Hematopoietic multipotent progenitor cell treated with erythropoietin and hydrocortisone succinate and interleukin-3 and kit ligand, for 4 days (in vitro differentiated cells): ENCODE measurements around the gene ADAMTS2.

Source experiments
- DNase-seq: peaks from one replicate; pipeline ENCODE4 v3.0.0-alpha.2; 2015

The ADAMTS2 gene

GRCh38 chr5:179211068-179211467 lies 134.2 kb downstream of the ADAMTS2 start:
- no peak for DNase-seq

- no peak for DNase-seq
These were observed 134.8 kb downstream of the ADAMTS2 start for GRCh38 chr5:179210478-179210877.

- no peak for DNase-seq
These were observed 135.7 kb downstream of the ADAMTS2 start for GRCh38 chr5:179209359-179210150.

GRCh38 chr5:179208706-179209358 lies 136.4 kb downstream of the ADAMTS2 start:
- DNase-seq: no peak

GRCh38 chr5:179207920-179208705 lies 137.1 kb downstream of the ADAMTS2 start:
- DNase-seq: no peak

GRCh38 chr5:179207470-179207869 lies 137.8 kb downstream of the ADAMTS2 start:
- no peak for DNase-seq

GRCh38 chr5:179206366-179206765 lies 138.9 kb downstream of the ADAMTS2 start:
- DNase-seq: no peak

GRCh38 chr5:179205277-179205676 lies 140.0 kb downstream of the ADAMTS2 start:
- no peak for DNase-seq

GRCh38 chr5:179204572-179204971 lies 140.7 kb downstream of the ADAMTS2 start:
- DNase-seq: no peak

GRCh38 chr5:179203248-179203647 lies 142.0 kb downstream of the ADAMTS2 start:
- DNase-seq: no peak

GRCh38 chr5:179201986-179202385 lies 143.3 kb downstream of the ADAMTS2 start:
- no peak for DNase-seq

GRCh38 chr5:179199246-179199645 lies 146.0 kb downstream of the ADAMTS2 start:
- no peak for DNase-seq

GRCh38 chr5:179198825-179199224 lies 146.4 kb downstream of the ADAMTS2 start:
- no peak for DNase-seq

- DNase-seq: no peak
These were observed 148.7 kb downstream of the ADAMTS2 start for GRCh38 chr5:179196405-179197079.

GRCh38 chr5:179195561-179196404 lies 149.5 kb downstream of the ADAMTS2 start:
- DNase-seq: no peak

GRCh38 chr5:179194941-179195381 lies 150.3 kb downstream of the ADAMTS2 start:
- no peak for DNase-seq

- no peak for DNase-seq
These were observed 150.9 kb downstream of the ADAMTS2 start for GRCh38 chr5:179194201-179194910.

GRCh38 chr5:179193746-179194145 lies 151.5 kb downstream of the ADAMTS2 start:
- DNase-seq: no peak

- no peak for DNase-seq
These were observed 152.3 kb downstream of the ADAMTS2 start for GRCh38 chr5:179192891-179193470.

- no peak for DNase-seq
These were observed 152.9 kb downstream of the ADAMTS2 start for GRCh38 chr5:179192185-179192890.
